Measurements from ENCODE around the gene SLC7A7. TPM values are rescaled to one million over a fixed set of nuclear protein-coding genes. Genes with fewer than 3 reads are reported as not detected.

Gene SLC7A7
- total RNA-seq, 1 experiment from 2014 or later, result 8.7 TPM

DNA sequence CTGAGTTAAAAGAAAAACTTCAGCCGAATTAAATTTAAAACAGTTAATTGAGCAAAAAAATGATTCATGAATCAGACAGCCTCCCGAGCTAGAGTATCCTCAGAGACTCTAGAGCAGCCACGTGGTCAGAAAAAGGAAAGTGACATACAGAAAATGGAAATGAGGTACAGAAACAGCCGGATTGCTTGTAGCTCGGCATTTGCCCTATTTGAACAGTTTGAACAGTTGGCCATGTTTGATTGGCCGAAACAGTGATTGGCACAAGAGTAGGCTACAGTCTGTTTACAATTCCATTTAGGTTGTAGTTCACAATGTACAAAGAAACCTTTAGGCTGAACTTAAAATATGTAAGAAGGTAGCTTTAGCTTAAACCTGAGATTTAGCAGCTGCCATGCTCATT lies 61.6 kb downstream of the SLC7A7 start:
- no peaks in the 10 kb centered on the region for H3K4me1 Mint-ChIP-seq (ENCODE audit: low read depth, unreplicated experiment)
- H3K27ac Mint-ChIP-seq (ENCODE audit: unreplicated experiment), result no peak overlapping the region
- no peak overlapping the region for H3K4me3 Mint-ChIP-seq (ENCODE audit: low read depth, unreplicated experiment)
- intact Hi-C loops (cut with micrococcal nuclease; ENCODE audit: unreplicated experiment), result no loop called here
- H3K36me3 Mint-ChIP-seq (ENCODE audit: insufficient read depth, unreplicated experiment), result no peaks in the 10 kb centered on the region
- no peaks in the 10 kb centered on the region for H3K27me3 Mint-ChIP-seq (ENCODE audit: unreplicated experiment)
- CTCF ChIA-PET, result no interaction called here
- TF ChIP-seq, protein P1, sequence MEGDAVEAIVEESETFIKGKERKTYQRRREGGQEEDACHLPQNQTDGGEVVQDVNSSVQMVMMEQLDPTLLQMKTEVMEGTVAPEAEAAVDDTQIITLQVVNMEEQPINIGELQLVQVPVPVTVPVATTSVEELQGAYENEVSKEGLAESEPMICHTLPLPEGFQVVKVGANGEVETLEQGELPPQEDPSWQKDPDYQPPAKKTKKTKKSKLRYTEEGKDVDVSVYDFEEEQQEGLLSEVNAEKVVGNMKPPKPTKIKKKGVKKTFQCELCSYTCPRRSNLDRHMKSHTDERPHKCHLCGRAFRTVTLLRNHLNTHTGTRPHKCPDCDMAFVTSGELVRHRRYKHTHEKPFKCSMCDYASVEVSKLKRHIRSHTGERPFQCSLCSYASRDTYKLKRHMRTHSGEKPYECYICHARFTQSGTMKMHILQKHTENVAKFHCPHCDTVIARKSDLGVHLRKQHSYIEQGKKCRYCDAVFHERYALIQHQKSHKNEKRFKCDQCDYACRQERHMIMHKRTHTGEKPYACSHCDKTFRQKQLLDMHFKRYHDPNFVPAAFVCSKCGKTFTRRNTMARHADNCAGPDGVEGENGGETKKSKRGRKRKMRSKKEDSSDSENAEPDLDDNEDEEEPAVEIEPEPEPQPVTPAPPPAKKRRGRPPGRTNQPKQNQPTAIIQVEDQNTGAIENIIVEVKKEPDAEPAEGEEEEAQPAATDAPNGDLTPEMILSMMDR (IDR thresholded peaks at IDR 0.05; ENCODE audit: unreplicated experiment), result no peak
- no peaks in the 10 kb centered on the region for H3K9me3 Mint-ChIP-seq (ENCODE audit: low read depth, unreplicated experiment)
- no TSS peak for BruUV-seq (replicated peaks)
- no peak for DNase-seq

DNA sequence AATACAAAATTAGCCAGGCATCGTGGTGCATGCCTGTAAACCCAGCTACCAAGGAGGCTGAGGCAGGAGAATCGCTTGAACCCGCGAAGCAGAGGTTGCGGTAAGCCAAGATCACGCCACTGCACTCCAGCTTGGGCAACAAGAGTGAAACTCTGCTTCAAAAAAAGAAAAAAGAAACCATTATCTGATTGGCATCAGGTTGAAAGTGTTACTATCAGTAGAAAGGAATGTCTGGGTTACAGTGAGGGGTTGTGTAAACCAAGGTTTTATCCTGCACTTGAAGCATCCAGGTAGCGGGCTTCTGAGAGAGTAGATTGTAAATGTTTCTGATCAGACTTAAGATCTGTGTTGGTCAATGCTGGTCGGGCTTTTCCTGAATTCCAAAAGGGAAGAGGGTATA lies 62.8 kb downstream of the SLC7A7 start:
- no peaks in the 10 kb centered on the region for H3K4me1 Mint-ChIP-seq (ENCODE audit: low read depth, unreplicated experiment)
- intact Hi-C loops (cut with micrococcal nuclease; ENCODE audit: unreplicated experiment), result no loop called here
- H3K27ac Mint-ChIP-seq (ENCODE audit: unreplicated experiment), result no peak overlapping the region
- no peaks in the 10 kb centered on the region for H3K27me3 Mint-ChIP-seq (ENCODE audit: unreplicated experiment)
- TF ChIP-seq, protein P1 (IDR thresholded peaks at IDR 0.05; ENCODE audit: unreplicated experiment), result no peak
- no peaks in the 10 kb centered on the region for H3K36me3 Mint-ChIP-seq (ENCODE audit: insufficient read depth, unreplicated experiment)
- no peaks in the 10 kb centered on the region for H3K9me3 Mint-ChIP-seq (ENCODE audit: low read depth, unreplicated experiment)
- no peak for DNase-seq
- no peak overlapping the region for H3K4me3 Mint-ChIP-seq (ENCODE audit: low read depth, unreplicated experiment)
- CTCF ChIA-PET, result no interaction called here
- no TSS peak for BruUV-seq (replicated peaks)

GRCh38 chr14:22748631-22749068 lies 66.6 kb downstream of the SLC7A7 start:
- Mint-ChIP-seq H3K27me3 (ENCODE audit: unreplicated experiment) (no peaks in the 10 kb centered on the region), H3K4me3 (ENCODE audit: low read depth, unreplicated experiment) (no peak overlapping the region), H3K36me3 (ENCODE audit: insufficient read depth, unreplicated experiment) (no peaks in the 10 kb centered on the region), H3K27ac (ENCODE audit: unreplicated experiment) (no peak overlapping the region), H3K9me3 (ENCODE audit: low read depth, unreplicated experiment) (no peaks in the 10 kb centered on the region), H3K4me1 (ENCODE audit: low read depth, unreplicated experiment) (no peaks in the 10 kb centered on the region)
- DNase-seq, result no peak
- intact Hi-C loops (cut with micrococcal nuclease; ENCODE audit: unreplicated experiment), result no loop called here
- TF ChIP-seq, protein P1 (IDR thresholded peaks at IDR 0.05; ENCODE audit: unreplicated experiment), result no peak
- CTCF ChIA-PET, result interaction anchor here (1.4 kb wide), 1 partner anchor 149 kb away, joined by 3 read pairs; no protein-coding TSS in a partner anchor
- no TSS peak for BruUV-seq (replicated peaks)

- no peak overlapping the region for H3K4me3 Mint-ChIP-seq (ENCODE audit: low read depth, unreplicated experiment)
- peaks cover 2% of the 10 kb centered on the region for H3K27me3 Mint-ChIP-seq (ENCODE audit: unreplicated experiment)
- H3K36me3 Mint-ChIP-seq (ENCODE audit: insufficient read depth, unreplicated experiment), result no peaks in the 10 kb centered on the region
- CTCF ChIA-PET, result interaction anchor here (1.4 kb wide), 1 partner anchor 149 kb away, joined by 3 read pairs; no protein-coding TSS in a partner anchor
- BruUV-seq (replicated peaks), result no TSS peak
- H3K9me3 Mint-ChIP-seq (ENCODE audit: low read depth, unreplicated experiment), result no peaks in the 10 kb centered on the region
- no peak overlapping the region for H3K27ac Mint-ChIP-seq (ENCODE audit: unreplicated experiment)
- intact Hi-C loops (cut with micrococcal nuclease; ENCODE audit: unreplicated experiment), result no loop called here
- TF ChIP-seq, protein P1 (IDR thresholded peaks at IDR 0.05; ENCODE audit: unreplicated experiment), result no peak
- H3K4me1 Mint-ChIP-seq (ENCODE audit: low read depth, unreplicated experiment), result no peaks in the 10 kb centered on the region
- no peak for DNase-seq
Measured at GRCh38 chr14:22748206-22748605, 67.0 kb downstream of the SLC7A7 start.
